Measurements from ENCODE around the gene GALNT15. TPM values are rescaled to one million over a fixed set of nuclear protein-coding genes. Genes with fewer than 3 reads are reported as not detected.

The GALNT15 gene
- polyA plus RNA-seq, 1 experiment: 5.4 TPM

DNA sequence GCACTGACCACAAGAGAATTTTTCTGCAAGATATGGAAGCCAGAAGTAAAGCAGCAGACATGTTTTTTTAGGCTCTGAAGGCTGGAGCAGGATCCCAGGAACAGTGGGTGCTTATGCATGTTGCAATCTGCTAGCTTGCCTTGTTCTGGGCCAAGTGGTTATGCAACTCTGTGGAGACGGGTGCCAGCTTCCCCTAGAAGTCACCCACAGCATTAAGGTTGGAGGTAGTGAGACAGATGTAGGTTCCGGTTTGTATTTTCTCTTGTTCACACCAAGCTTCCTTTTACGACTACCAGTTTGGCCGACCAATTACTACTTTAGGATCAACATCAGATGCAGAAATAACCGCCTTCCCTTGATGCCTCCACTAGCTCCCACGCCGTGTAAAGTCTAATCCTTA, 79.1 kb downstream of the GALNT15 start:
- no peaks in the 10 kb centered on the region for H3K27me3 ChIP-seq (ENCODE audit: control insufficient read depth, insufficient read depth, low read length)
- DNase-seq (ENCODE audit: low read depth): no peak
- no peaks in the 10 kb centered on the region for H3K36me3 ChIP-seq (ENCODE audit: control insufficient read depth, insufficient read depth, low read length)
- H3K4me3 ChIP-seq (ENCODE audit: low read depth, low read length): no peak overlapping the region
- ChIA-PET CTCF (interaction anchor here (2.7 kb wide), 1 partner anchor 205 kb away, joined by 11 read pairs; no protein-coding TSS in a partner anchor), POLR2A (no interaction called here)
- TF ChIP-seq, protein P1, sequence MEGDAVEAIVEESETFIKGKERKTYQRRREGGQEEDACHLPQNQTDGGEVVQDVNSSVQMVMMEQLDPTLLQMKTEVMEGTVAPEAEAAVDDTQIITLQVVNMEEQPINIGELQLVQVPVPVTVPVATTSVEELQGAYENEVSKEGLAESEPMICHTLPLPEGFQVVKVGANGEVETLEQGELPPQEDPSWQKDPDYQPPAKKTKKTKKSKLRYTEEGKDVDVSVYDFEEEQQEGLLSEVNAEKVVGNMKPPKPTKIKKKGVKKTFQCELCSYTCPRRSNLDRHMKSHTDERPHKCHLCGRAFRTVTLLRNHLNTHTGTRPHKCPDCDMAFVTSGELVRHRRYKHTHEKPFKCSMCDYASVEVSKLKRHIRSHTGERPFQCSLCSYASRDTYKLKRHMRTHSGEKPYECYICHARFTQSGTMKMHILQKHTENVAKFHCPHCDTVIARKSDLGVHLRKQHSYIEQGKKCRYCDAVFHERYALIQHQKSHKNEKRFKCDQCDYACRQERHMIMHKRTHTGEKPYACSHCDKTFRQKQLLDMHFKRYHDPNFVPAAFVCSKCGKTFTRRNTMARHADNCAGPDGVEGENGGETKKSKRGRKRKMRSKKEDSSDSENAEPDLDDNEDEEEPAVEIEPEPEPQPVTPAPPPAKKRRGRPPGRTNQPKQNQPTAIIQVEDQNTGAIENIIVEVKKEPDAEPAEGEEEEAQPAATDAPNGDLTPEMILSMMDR (IDR thresholded peaks at IDR 0.05; ENCODE audit: insufficient read depth, low read depth, low read length): no peak

DNA sequence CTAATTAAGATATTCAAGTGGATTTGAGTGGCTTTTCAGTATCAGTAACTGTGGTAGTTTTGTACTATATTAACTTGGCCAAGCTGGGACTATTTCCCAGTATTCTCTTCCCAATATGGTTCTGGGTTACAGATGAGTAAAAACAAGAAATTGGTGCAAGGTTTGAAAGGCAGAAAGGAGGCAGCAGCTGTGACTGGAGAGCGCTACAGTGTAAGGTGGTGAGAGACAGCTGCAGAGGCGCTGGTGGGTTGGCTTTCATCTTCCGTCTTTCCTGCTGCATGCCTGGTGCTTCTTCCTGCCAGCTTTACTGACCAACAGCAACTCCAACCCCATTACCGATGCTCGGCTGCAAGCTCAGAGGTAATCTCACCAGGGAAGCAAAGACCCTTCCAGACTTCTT, 80.4 kb downstream of the GALNT15 start:
- peaks cover 1% of the 10 kb centered on the region; the same call in 1 of the 2 replicates for H3K36me3 ChIP-seq (ENCODE audit: control insufficient read depth, insufficient read depth, low read length)
- ChIA-PET CTCF (interaction anchor here (2.7 kb wide), 1 partner anchor 207 kb away, joined by 11 read pairs; no protein-coding TSS in a partner anchor), POLR2A (no interaction called here)
- no peak for DNase-seq (ENCODE audit: low read depth)
- TF ChIP-seq, protein P1 (IDR thresholded peaks at IDR 0.05; ENCODE audit: insufficient read depth, low read depth, low read length): no peak
- H3K27me3 ChIP-seq (ENCODE audit: control insufficient read depth, insufficient read depth, low read length): no peaks in the 10 kb centered on the region
- H3K4me3 ChIP-seq (ENCODE audit: low read depth, low read length): no peak overlapping the region

DNA sequence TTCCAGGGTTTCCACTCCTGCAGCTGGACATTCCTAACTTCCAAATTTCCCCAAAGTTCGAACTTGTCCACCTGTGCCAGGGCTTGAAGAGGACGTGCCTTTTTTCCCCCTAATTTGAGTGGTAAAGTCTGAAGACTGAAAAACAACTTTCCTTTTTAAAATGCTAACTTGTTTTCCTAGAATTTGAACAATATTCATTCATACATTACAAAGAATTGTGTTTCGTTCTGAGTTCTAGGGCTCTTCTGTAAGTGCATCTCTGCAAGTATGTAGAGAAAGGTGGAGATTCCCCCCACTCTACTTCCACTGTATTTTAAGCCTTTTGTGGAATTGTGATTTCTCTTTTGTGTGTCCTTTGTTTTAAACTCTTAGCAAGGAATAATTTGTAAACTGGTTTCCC, 80.8 kb downstream of the GALNT15 start:
- ChIA-PET POLR2A (no interaction called here), CTCF (interaction anchor here (2.7 kb wide), 1 partner anchor 207 kb away, joined by 11 read pairs; no protein-coding TSS in a partner anchor)
- no peaks in the 10 kb centered on the region for H3K27me3 ChIP-seq (ENCODE audit: control insufficient read depth, insufficient read depth, low read length)
- no peak for DNase-seq (ENCODE audit: low read depth)
- H3K4me3 ChIP-seq (ENCODE audit: low read depth, low read length): no peak overlapping the region
- peaks cover 1% of the 10 kb centered on the region for H3K36me3 ChIP-seq (ENCODE audit: control insufficient read depth, insufficient read depth, low read length)
- TF ChIP-seq, protein P1 (IDR thresholded peaks at IDR 0.05; ENCODE audit: insufficient read depth, low read depth, low read length): no peak

DNA sequence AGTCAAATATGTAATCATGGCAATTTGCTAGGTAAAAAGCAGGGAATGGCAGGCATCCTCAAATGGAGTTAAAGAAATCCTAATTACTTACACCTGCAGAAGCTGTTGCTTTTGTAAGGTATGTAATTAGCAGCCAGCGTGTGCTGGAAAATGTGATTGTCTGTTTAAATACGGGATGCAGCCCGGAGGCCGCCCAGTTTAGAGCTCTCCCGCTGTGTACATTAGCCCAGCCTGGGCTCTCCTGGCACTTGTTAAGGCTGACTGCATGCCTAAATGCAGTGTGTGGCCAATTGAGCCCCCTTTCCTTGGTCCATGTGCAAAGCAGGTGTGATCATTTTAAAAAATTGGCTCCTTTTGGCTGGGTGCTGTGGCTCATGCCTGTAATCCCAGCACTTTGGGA, 81.2 kb downstream of the GALNT15 start:
- Histone ChIP-seq H3K27me3 (ENCODE audit: control insufficient read depth, insufficient read depth, low read length) (no peaks in the 10 kb centered on the region), H3K36me3 (ENCODE audit: control insufficient read depth, insufficient read depth, low read length) (peaks cover 1% of the 10 kb centered on the region), H3K4me3 (ENCODE audit: low read depth, low read length) (no peak overlapping the region)
- POLR2A ChIA-PET: no interaction called here
- DNase-seq (ENCODE audit: low read depth): no peak
- TF ChIP-seq, protein P1 (IDR thresholded peaks at IDR 0.05; ENCODE audit: insufficient read depth, low read depth, low read length): no peak
- CTCF ChIA-PET: no interaction called here

DNA sequence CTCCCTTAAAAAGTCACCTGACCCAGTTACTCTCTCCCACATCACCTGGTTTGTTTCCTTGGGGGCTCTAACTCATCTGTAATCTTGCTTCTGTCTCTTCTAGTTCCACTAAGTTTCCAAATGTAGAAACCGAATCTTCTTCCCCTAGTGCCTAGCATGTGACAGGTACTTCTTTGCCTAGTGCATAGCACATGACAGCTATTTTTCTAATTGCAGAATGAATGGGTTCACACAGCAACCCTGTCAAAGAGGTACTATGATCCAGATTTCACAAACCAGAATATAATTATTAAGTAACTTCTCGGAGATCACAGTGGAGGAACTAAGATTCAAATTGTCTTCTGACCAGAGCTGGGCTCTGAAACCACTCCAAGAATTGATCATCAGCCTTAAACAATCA, 82.8 kb downstream of the GALNT15 start:
- ChIA-PET CTCF (interaction anchor here (0.7 to 1.0 kb wide), 2 partner anchors 9 to 431 kb away, joined by 3 read pairs; no protein-coding TSS in a partner anchor), POLR2A (no interaction called here)
- no peak for DNase-seq (ENCODE audit: low read depth)
- no peaks in the 10 kb centered on the region for H3K27me3 ChIP-seq (ENCODE audit: control insufficient read depth, insufficient read depth, low read length)
- no peak overlapping the region for H3K4me3 ChIP-seq (ENCODE audit: low read depth, low read length)
- TF ChIP-seq, protein P1 (IDR thresholded peaks at IDR 0.05; ENCODE audit: insufficient read depth, low read depth, low read length): no peak
- peaks cover 3% of the 10 kb centered on the region for H3K36me3 ChIP-seq (ENCODE audit: control insufficient read depth, insufficient read depth, low read length)

Data from BJ (cell line).